Thyroid gland (tissue), 4 donors: ENCODE measurements around the gene ZNF860. TPM values are rescaled to one million over a fixed set of nuclear protein-coding genes. Genes with fewer than 3 reads are reported as not detected.

ENCODE experiments used
- DNase-seq, 2 donors: peaks; one replicate each; pipeline ENCODE4 v3.0.0-alpha.2; 2019
- H3K27ac ChIP-seq, 3 donors: fragments of 200-600 bp; sonication (generic); 1 replicate in 2 of 3; 2 replicates in 1 of 3; pipeline ENCODE4 v1.5.1; 2016 to 2019; ENCODE audit warnings: mild to moderate bottlenecking in 1 of 3, moderate library complexity in 1 of 3
- H3K27me3 ChIP-seq: fragments of 200-600 bp; sonication (generic); one replicate; pipeline ENCODE4 v1.5.1; 2019
- H3K36me3 ChIP-seq, 2 donors: fragments of 200-600 bp; sonication (generic); one replicate each; pipeline ENCODE4 v1.5.1; 2016 to 2019
- H3K4me1 ChIP-seq, 2 donors: fragments of 200-600 bp; sonication (generic); one replicate each; pipeline ENCODE4 v1.5.1; 2017 to 2019
- H3K4me3 ChIP-seq, 3 donors: fragments of 200-600 bp; sonication (generic); replicated peaks in 1 of 3; 1 replicate in 2 of 3; 2 replicates in 1 of 3; pipeline ENCODE4 v1.5.1; 2016; ENCODE audit warnings: mild to moderate bottlenecking in 1 of 3
- H3K9me3 ChIP-seq: fragments of 200-600 bp; sonication (generic); one replicate; pipeline ENCODE4 v1.5.1; 2017
- POLR2A ChIP-seq, 2 donors: fragments of 450-650 bp; IDR thresholded peaks; one replicate each; pipeline ENCODE4 v1.6.1; 2017; ENCODE audit warnings: antibody characterized with exemption in 2 of 2, mild to moderate bottlenecking in 2 of 2, moderate library complexity in 1 of 2
- WGBS, 2 donors: methylation state at CpG; one replicate each; pipeline ENCODE4 v1.1.5; 2017; 5-methylcytosine and 5-hydroxymethylcytosine counted together
- intact Hi-C: fragments of 100-400 bp; cut with DNase I; formaldehyde crosslinking; loops from one replicate; pipeline ENCODE4 v1.15.1; 2023
- total RNA-seq, 4 donors: library from RNA; depleted of rRNA; stranded (reverse); fragments of >200 nt; gene quantifications; one replicate each; pipeline ENCODE4 v1.2.3, GENCODE V29; 2016
- TF ChIP-seq, protein P1 (sequence below), 6 experiments: fragments of 200-600 bp in 3 of 6; fragments of 450-650 bp in 3 of 6; sonication (generic) in 3 of 6; IDR thresholded peaks; one replicate each; pipeline ENCODE4 v1.5.1; 2016 to 2019; ENCODE audit warnings: antibody characterized with exemption in 6 of 6, mild to moderate bottlenecking in 2 of 6, inconsistent platforms in 1 of 6, moderate library complexity in 1 of 6

ZNF860 gene
- total RNA-seq, 4 donors from 2014 or later, result 0.67 to 1.6 (median 1.4) TPM

DNA sequence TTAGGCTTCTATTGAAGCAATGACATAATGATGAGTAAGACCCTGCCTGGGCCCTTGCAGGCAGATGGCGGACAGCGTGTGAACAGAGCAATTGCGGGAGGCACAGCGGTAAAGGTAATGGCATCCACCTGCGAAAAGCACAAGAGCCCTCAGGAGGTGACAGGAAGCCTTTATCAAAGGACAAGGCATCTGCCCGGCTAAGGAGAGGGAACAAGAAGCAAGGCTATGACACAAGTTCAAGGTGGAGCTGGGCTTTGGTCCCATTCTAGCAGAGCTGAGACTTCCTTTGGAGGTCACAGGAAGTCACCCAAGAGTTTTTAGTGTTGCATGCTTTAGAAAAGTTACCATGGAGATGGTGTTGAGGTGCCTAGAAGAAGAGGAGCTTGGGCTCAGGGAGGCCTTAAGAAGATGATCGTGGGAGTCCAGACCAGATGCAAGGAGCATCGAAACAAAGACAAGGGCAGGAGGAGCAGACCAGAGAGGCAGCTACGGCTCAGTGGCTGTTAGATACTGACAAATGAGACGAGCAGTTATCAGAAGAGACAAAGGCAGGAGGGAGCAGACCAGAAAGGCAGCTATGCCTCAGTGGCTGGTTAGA lies 35.0 kb upstream of the ZNF860 start:
- H3K36me3 ChIP-seq, result no peaks in the 10 kb centered on the region
- intact Hi-C loops, result no loop called here
- no peak overlapping the region for H3K27ac ChIP-seq
- WGBS, 2 donors, result 87% methylated on average over 10 of the region's 10 CpGs
- H3K9me3 ChIP-seq, result no peaks in the 10 kb centered on the region
- TF ChIP-seq, protein P1, sequence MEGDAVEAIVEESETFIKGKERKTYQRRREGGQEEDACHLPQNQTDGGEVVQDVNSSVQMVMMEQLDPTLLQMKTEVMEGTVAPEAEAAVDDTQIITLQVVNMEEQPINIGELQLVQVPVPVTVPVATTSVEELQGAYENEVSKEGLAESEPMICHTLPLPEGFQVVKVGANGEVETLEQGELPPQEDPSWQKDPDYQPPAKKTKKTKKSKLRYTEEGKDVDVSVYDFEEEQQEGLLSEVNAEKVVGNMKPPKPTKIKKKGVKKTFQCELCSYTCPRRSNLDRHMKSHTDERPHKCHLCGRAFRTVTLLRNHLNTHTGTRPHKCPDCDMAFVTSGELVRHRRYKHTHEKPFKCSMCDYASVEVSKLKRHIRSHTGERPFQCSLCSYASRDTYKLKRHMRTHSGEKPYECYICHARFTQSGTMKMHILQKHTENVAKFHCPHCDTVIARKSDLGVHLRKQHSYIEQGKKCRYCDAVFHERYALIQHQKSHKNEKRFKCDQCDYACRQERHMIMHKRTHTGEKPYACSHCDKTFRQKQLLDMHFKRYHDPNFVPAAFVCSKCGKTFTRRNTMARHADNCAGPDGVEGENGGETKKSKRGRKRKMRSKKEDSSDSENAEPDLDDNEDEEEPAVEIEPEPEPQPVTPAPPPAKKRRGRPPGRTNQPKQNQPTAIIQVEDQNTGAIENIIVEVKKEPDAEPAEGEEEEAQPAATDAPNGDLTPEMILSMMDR (IDR thresholded peaks at IDR 0.05), result no peak
- TF ChIP-seq POLR2A (IDR thresholded peaks at IDR 0.05), result no peak
- H3K4me3 ChIP-seq, result no peak overlapping the region
- DNase-seq, result no peak
- H3K27me3 ChIP-seq, result no peaks in the 10 kb centered on the region
- H3K4me1 ChIP-seq, result peaks cover 1 to 5% of the 10 kb centered on the region in 2 donors

- H3K36me3 ChIP-seq, result no peaks in the 10 kb centered on the region
- H3K4me1 ChIP-seq, result peaks cover 0 to 5% of the 10 kb centered on the region in 2 donors
- H3K4me3 ChIP-seq, result no peak overlapping the region
- no peak for DNase-seq
- intact Hi-C loops, result no loop called here
- H3K27me3 ChIP-seq, result no peaks in the 10 kb centered on the region
- H3K9me3 ChIP-seq, result no peaks in the 10 kb centered on the region
- WGBS, 2 donors, result 90 to 93% methylated on average over 4 of the region's 4 CpGs
- TF ChIP-seq, protein P1 (IDR thresholded peaks at IDR 0.05), result no peak
- no peak for TF ChIP-seq POLR2A (IDR thresholded peaks at IDR 0.05)
- H3K27ac ChIP-seq, result no peak overlapping the region
Observed at GRCh38 chr3:31947162-31947561, 34.4 kb upstream of the ZNF860 start.

DNA sequence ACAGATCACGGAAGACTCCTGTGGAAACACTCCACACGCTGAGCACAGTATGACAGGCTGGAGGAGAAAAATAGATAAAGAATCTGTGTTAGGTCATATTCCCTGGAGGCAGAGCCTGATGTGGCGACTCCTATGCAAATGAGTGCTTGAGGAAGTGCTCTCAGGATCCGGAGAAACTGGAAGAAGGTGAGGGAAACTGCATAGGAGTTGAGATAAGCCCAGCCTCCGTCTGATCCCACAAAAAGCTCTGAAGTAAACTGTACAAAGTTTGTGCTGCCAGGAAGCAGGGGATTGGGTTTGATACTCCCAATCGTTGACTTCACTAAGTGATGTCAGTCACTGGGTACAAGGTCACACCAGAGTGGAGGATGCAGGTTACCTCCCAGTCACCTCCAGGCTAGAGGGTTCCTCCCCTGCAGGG lies 33.9 kb upstream of the ZNF860 start:
- H3K27me3 ChIP-seq, result no peaks in the 10 kb centered on the region
- H3K9me3 ChIP-seq, result no peaks in the 10 kb centered on the region
- no peak for TF ChIP-seq POLR2A (IDR thresholded peaks at IDR 0.05)
- TF ChIP-seq, protein P1 (IDR thresholded peaks at IDR 0.05), result no peak
- no peaks in the 10 kb centered on the region for H3K36me3 ChIP-seq
- no peak overlapping the region for H3K4me3 ChIP-seq
- intact Hi-C loops, result no loop called here
- peaks cover 0 to 5% of the 10 kb centered on the region in 2 donors for H3K4me1 ChIP-seq
- WGBS, 2 donors, result 69 to 76% methylated on average over 6 of the region's 6 CpGs
- DNase-seq, result no peak
- no peak overlapping the region for H3K27ac ChIP-seq

- Histone ChIP-seq H3K4me3 (no peak overlapping the region), H3K9me3 (no peaks in the 10 kb centered on the region), H3K36me3 (no peaks in the 10 kb centered on the region), H3K27me3 (no peaks in the 10 kb centered on the region), H3K4me1 (peaks cover 0 to 5% of the 10 kb centered on the region in 2 donors), H3K27ac (no peak overlapping the region)
- WGBS, 2 donors, result 77 to 80% methylated on average over 6 of the region's 6 CpGs
- intact Hi-C loops, result no loop called here
- TF ChIP-seq, protein P1 (IDR thresholded peaks at IDR 0.05), result no peak
- no peak for TF ChIP-seq POLR2A (IDR thresholded peaks at IDR 0.05)
- no peak for DNase-seq
Observed at GRCh38 chr3:31948280-31948679, 33.3 kb upstream of the ZNF860 start.

GRCh38 chr3:31952205-31952604 lies 29.3 kb upstream of the ZNF860 start:
- no peaks in the 10 kb centered on the region for H3K9me3 ChIP-seq
- H3K27me3 ChIP-seq, result no peaks in the 10 kb centered on the region
- H3K4me1 ChIP-seq, result peaks cover 0 to 1% of the 10 kb centered on the region in 2 donors
- TF ChIP-seq, protein P1 (IDR thresholded peaks at IDR 0.05), result no peak
- no peak for TF ChIP-seq POLR2A (IDR thresholded peaks at IDR 0.05)
- DNase-seq, result no peak
- H3K36me3 ChIP-seq, result no peaks in the 10 kb centered on the region
- no peak overlapping the region for H3K4me3 ChIP-seq
- 84 to 87% methylated on average over 4 of the region's 4 CpGs for WGBS, 2 donors
- intact Hi-C loops, result no loop called here
- no peak overlapping the region for H3K27ac ChIP-seq
